DND-41 (cell line): ENCODE measurements around the gene TINCR.

ENCODE experiments used
- ATAC-seq: fragments of 200-7000 bp; cut with Tn5 transposase; 3 replicates; pipeline ENCODE4 v1.9.1; 2021; ENCODE audit warnings: low read depth; ENCODE audit not compliant: insufficient read depth
- DNase-seq: peaks from one replicate; pipeline ENCODE4 v3.0.0-alpha.2; 2020
- H2AFZ ChIP-seq: 2 replicates; pipeline ENCODE4 v1.6.0; 2012; ENCODE audit warnings: low read depth, low read length
- H3K27ac ChIP-seq: 2 replicates; pipeline ENCODE4 v1.5.1; 2012; ENCODE audit warnings: low read length, inconsistent platforms
- H3K27me3 ChIP-seq: fragments of 200-600 bp; sonication (generic); 2 replicates; pipeline ENCODE4 v1.6.0; 2012; ENCODE audit warnings: low read length, mild to moderate bottlenecking, inconsistent platforms; ENCODE audit not compliant: insufficient read depth, poor library complexity
- H3K36me3 ChIP-seq: 2 replicates; pipeline ENCODE4 v1.5.1; 2012; ENCODE audit warnings: low read length, inconsistent platforms; ENCODE audit not compliant: insufficient read depth
- H3K4me1 ChIP-seq: 2 replicates; pipeline ENCODE4 v1.5.1; 2012; ENCODE audit warnings: mild to moderate bottlenecking, low read length; ENCODE audit not compliant: insufficient read depth
- H3K4me2 ChIP-seq: 2 replicates; pipeline ENCODE4 v1.6.0; 2012; ENCODE audit warnings: mild to moderate bottlenecking, moderate library complexity, low read length, inconsistent platforms; ENCODE audit not compliant: insufficient read depth
- H3K4me3 ChIP-seq, 2 experiments: fragments of 200-600 bp in 1 of 2; shearing (Covaris generic) in 1 of 2; 2 replicates each; pipeline ENCODE4 v1.5.1; 2012 to 2016; ENCODE audit warnings: inconsistent platforms in 2 of 2, low read length in 2 of 2, mild to moderate bottlenecking in 2 of 2, low read depth in 1 of 2, moderate library complexity in 1 of 2
- H3K79me2 ChIP-seq: 2 replicates; pipeline ENCODE4 v1.6.0; 2012; ENCODE audit warnings: low read length, inconsistent platforms; ENCODE audit not compliant: insufficient read depth
- H3K9ac ChIP-seq: 2 replicates; pipeline ENCODE4 v1.6.0; 2012; ENCODE audit warnings: low read depth, mild to moderate bottlenecking, inconsistent platforms, low read length, moderate library complexity
- H3K9me3 ChIP-seq: 2 replicates; pipeline ENCODE4 v1.5.1; 2012; ENCODE audit warnings: low read length, moderate library complexity, mild to moderate bottlenecking, inconsistent platforms; ENCODE audit not compliant: insufficient read depth, severe bottlenecking
- H4K20me1 ChIP-seq: 2 replicates; pipeline ENCODE4 v1.6.0; 2012; ENCODE audit warnings: low read length; ENCODE audit not compliant: insufficient read depth
- CTCF ChIP-seq: IDR thresholded peaks from 2 replicates; pipeline ENCODE4 v1.5.1; 2012; ENCODE audit warnings: borderline replicate concordance, low read length, moderate library complexity, mild to moderate bottlenecking; ENCODE audit not compliant: poor library complexity, severe bottlenecking; ENCODE audit errors: extremely low read depth
- EZH2 ChIP-seq: IDR thresholded peaks from 3 replicates; pipeline ENCODE4 v1.6.1; 2012; ENCODE audit warnings: borderline replicate concordance, low read depth, mild to moderate bottlenecking, moderate library complexity, low read length, inconsistent platforms; ENCODE audit not compliant: severe bottlenecking

The TINCR gene

DNA sequence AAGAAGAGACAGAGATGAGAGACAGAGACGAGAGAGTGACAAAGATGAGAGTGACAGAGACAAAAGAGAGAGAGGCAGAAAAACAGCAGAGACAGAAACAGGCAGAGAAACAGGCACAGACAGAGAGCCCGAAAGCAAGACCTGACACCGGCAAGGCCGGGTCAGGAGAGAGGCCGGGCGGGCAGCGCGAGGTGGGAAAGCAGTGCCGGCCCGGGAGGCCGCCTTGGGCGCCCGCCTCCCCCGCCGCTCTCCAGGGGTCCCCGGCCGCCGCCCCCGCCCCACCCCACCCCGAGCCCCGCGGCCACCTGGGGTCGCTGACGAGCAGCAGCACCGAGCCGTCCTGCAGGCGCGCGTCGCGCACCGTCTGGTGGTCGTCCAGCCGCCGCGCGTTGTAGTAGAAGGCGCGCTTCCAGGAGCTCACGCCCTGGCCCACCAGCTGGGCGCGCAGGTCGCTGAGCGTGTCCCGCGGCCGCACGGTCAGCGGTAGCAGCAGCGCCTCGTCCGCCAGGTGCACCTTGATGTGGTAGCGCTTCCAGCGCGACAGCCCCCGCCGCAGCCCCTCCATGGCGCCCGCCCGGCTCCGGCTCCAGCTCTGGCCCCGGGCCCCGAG is at the start of gene TINCR:
TSS of gene TINCR (minus strand) at position 594 of the 610 bp plus-strand sequence.
- Histone ChIP-seq H3K27me3 (no peaks in the 10 kb centered on the region), H2AFZ (no peak within 1 kb of the TSS), H3K36me3 (no peaks in the 10 kb centered on the region), H3K9ac (no peak within 1 kb of the TSS), H4K20me1 (no peaks in the 10 kb centered on the region), H3K79me2 (no peaks in the 10 kb centered on the region), H3K4me2 (no peak within 1 kb of the TSS), H3K27ac (no peak within 1 kb of the TSS), H3K4me1 (no peaks in the 10 kb centered on the region), H3K4me3 (no peak within 1 kb of the TSS), H3K9me3 (no peaks in the 10 kb centered on the region)
- ATAC-seq: no peak
- DNase-seq: no peak
- TF ChIP-seq EZH2 (no peak), CTCF (no peak)

- no peak overlapping the region for H3K9ac ChIP-seq
- no peak for TF ChIP-seq EZH2
Observed at GRCh38 chr19:5617080-5617479, 49.3 kb upstream of the TINCR start.

DNA sequence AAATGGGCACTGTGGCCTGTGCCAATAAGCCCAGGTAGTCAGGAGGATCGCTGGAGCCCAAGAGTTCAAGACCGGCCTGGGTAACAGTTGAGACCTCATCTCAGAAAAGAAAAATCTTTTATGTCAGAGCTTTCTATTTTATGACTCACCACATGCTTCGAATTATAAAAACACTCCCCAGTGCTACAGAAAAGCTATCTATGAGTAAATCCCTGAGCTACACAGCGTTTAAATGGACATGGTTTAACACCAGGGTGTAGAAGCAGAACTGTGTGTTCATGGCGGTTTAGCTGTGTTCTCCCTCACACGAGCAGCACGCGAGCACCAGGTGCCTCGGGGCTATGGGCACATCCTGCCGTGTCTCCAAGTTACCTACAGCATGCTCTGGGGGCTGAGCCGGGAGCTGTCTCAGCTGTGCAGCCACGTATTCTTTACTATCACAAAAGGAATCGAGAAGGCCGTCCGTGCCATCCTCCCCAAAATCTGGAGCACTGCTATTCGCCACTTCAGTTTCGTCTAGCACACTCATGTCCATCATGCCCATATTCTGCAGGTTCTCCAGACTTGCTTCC is 48.1 kb upstream of the TINCR start:
- Histone ChIP-seq H3K79me2 (peaks cover 76% of the 10 kb centered on the region), H2AFZ (no peak overlapping the region), H3K9ac (no peak overlapping the region), H3K36me3 (peaks cover 87% of the 10 kb centered on the region), H3K27ac (no peak overlapping the region), H4K20me1 (peaks cover 20% of the 10 kb centered on the region), H3K27me3 (no peaks in the 10 kb centered on the region), H3K9me3 (no peaks in the 10 kb centered on the region), H3K4me2 (no peak overlapping the region), H3K4me1 (peaks cover 25% of the 10 kb centered on the region), H3K4me3 (no peak overlapping the region)
- ATAC-seq: no peak
- no peak for DNase-seq
- no peak for TF ChIP-seq CTCF
- TF ChIP-seq EZH2: no peak

More at GRCh38 chr19:5617080-5617479, 49.3 kb upstream of the TINCR start:
- H2AFZ ChIP-seq: no peak overlapping the region
- H3K4me1 ChIP-seq: peaks cover 35% of the 10 kb centered on the region
- no peaks in the 10 kb centered on the region for H3K27me3 ChIP-seq
- H3K36me3 ChIP-seq: peaks cover 94% of the 10 kb centered on the region
- H4K20me1 ChIP-seq: peaks cover 31% of the 10 kb centered on the region
- no peak overlapping the region for H3K4me2 ChIP-seq
- H3K4me3 ChIP-seq: no peak overlapping the region
- peaks cover 84% of the 10 kb centered on the region for H3K79me2 ChIP-seq
- no peak for ATAC-seq
- no peaks in the 10 kb centered on the region for H3K9me3 ChIP-seq
- DNase-seq: no peak
- H3K27ac ChIP-seq: no peak overlapping the region
